K562 (cell line): ENCODE data around the gene SCAPER. TPM values are rescaled to one million over a fixed set of nuclear protein-coding genes. Genes with fewer than 3 reads are reported as not detected.

Source experiments
- ATAC-seq: fragments of 200-7000 bp; cut with Tn5 transposase; 3 replicates; pipeline ENCODE4 v1.9.1; 2020; ENCODE audit warnings: moderate library complexity
- BruUV-seq: library from RNA; stranded (reverse); fragments of 400-500 nt; replicated peaks from 2 replicates; lab custom pipeline; 2021; lab: Mats Ljungman, UMichigan
- CTCF ChIA-PET: fragments of 300-600 bp; formaldehyde crosslinking; extraction: SDS; loops from one replicate; lab custom pipeline; 2021; ENCODE audit warnings: low intra/inter-chr PET ratio; lab: Yijun Ruan, JAX
- POLR2A ChIA-PET: fragments of 300-600, 350-650 bp; sonication (Branson Sonifier 250); formaldehyde crosslinking; extraction: SDS; loops from one replicate; lab custom pipeline; 2021; ENCODE audit warnings: antibody characterized with exemption, inconsistent platforms; lab: Yijun Ruan, JAX
- DNase-seq, 4 experiments: peaks; one replicate each; pipeline versions ENCODE4 v3.0.0 to v3.0.0-alpha.2; 2011 to 2018; ENCODE audit warnings: low spot score in 3 of 4, mixed read lengths in 3 of 4; ENCODE audit errors: extremely low read depth in 1 of 4
- FAIRE-seq: peaks from 2 replicates; lab custom pipeline; 2011; peaks lifted over from hg19 to GRCh38; lab: Jason Lieb, UNC
- H2AFZ ChIP-seq: 2 replicates; pipeline ENCODE4 v1.6.0; 2011; ENCODE audit warnings: low read depth, low read length, control low read depth, inconsistent platforms
- H3K27ac ChIP-seq: fragments of 200-600 bp; 3 replicates; pipeline ENCODE4 v1.8.0; 2011; ENCODE audit warnings: low read depth, mild to moderate bottlenecking, control low read depth, inconsistent platforms, low read length, moderate library complexity, mixed read lengths; ENCODE audit errors: extremely low read depth
- H3K27me3 ChIP-seq, 2 experiments: fragments of 300-600 bp in 1 of 2; 2 replicates in 1 of 2; 3 replicates in 1 of 2; pipeline versions ENCODE4 v1.6.0 to v1.8.0; 2011; ENCODE audit warnings: inconsistent platforms in 2 of 2, low read length in 2 of 2, mild to moderate bottlenecking in 1 of 2, mixed read lengths in 1 of 2, moderate library complexity in 1 of 2; ENCODE audit not compliant: control insufficient read depth in 2 of 2, insufficient read depth in 2 of 2
- H3K36me3 ChIP-seq: fragments of 300-600 bp; 3 replicates; pipeline ENCODE4 v1.8.0; 2011; ENCODE audit warnings: mild to moderate bottlenecking, low read length, inconsistent platforms; ENCODE audit not compliant: control insufficient read depth, insufficient read depth
- H3K4me1 ChIP-seq, 2 experiments: fragments of 200-600 bp in 1 of 2; replicated peaks in 1 of 2; 2 replicates in 1 of 2; 3 replicates in 1 of 2; pipeline versions ENCODE4 v1.5.1 to v1.8.0; 2011; ENCODE audit warnings: inconsistent platforms in 2 of 2, low read length in 2 of 2, mild to moderate bottlenecking in 1 of 2, mixed read lengths in 1 of 2, moderate library complexity in 1 of 2; ENCODE audit not compliant: control insufficient read depth in 2 of 2, insufficient read depth in 2 of 2
- H3K4me2 ChIP-seq: 2 replicates; pipeline ENCODE4 v1.6.1; 2011; ENCODE audit warnings: low read length, control low read depth, inconsistent platforms, mixed read lengths; ENCODE audit not compliant: insufficient read depth
- H3K4me3 ChIP-seq: fragments of 200-600 bp; sonication (generic), shearing (Covaris generic); 2 replicates; pipeline ENCODE4 v1.5.1; 2016; ENCODE audit warnings: control low read depth, inconsistent platforms
- H3K79me2 ChIP-seq: fragments of 200-600 bp; 3 replicates; pipeline ENCODE4 v1.8.0; 2011; ENCODE audit warnings: low read length, inconsistent platforms; ENCODE audit not compliant: control insufficient read depth, insufficient read depth
- H3K9ac ChIP-seq, 2 experiments: 2 replicates each; pipeline versions ENCODE4 v1.6.0 to v1.6.1; 2011; ENCODE audit warnings: low read depth in 2 of 2, low read length in 2 of 2, control low read depth in 1 of 2, inconsistent platforms in 1 of 2, mild to moderate bottlenecking in 1 of 2, mixed read lengths in 1 of 2; ENCODE audit not compliant: insufficient read depth in 1 of 2
- H3K9me1 ChIP-seq: one replicate; pipeline ENCODE4 v1.6.0; 2011; ENCODE audit warnings: inconsistent platforms, mild to moderate bottlenecking, low read length, moderate library complexity; ENCODE audit not compliant: control insufficient read depth, insufficient read depth
- H3K9me3 ChIP-seq: replicated peaks from 2 replicates; pipeline ENCODE4 v1.5.1; 2011; ENCODE audit warnings: low read depth, low read length, inconsistent platforms; ENCODE audit not compliant: control insufficient read depth, insufficient read depth
- H4K20me1 ChIP-seq: replicated peaks from 2 replicates; pipeline ENCODE4 v1.6.1; 2011; ENCODE audit warnings: low read length, inconsistent platforms, mixed read lengths; ENCODE audit not compliant: control insufficient read depth, insufficient read depth
- BCOR ChIP-seq: fragments of 450-650 bp; IDR thresholded peaks from 2 replicates; pipeline ENCODE4 v1.6.1; 2016
- CREM ChIP-seq: IDR thresholded peaks from 2 replicates; pipeline ENCODE4 v1.6.1; 2014; ENCODE audit warnings: antibody characterized with exemption, low read depth
- FOXP1 ChIP-seq: sonication (generic); formaldehyde crosslinking; IDR thresholded peaks from 2 replicates; pipeline ENCODE4 v1.8.0; 2022; ENCODE audit warnings: mild to moderate bottlenecking, missing genetic modification reagents
- WGBS: fragments of 100-300 bp; shearing (Covaris generic); methylation state at CpG from one replicate; pipeline ENCODE4 v1.1.6; 2016; ENCODE audit warnings: low coverage, mixed read lengths; ENCODE audit not compliant: insufficient coverage; ENCODE audit errors: missing lambda C conversion rate; 5-methylcytosine and 5-hydroxymethylcytosine counted together
- in situ Hi-C: fragments of 300-500 bp; cut with MboI; formaldehyde crosslinking; loops from 4 replicates; pipeline ENCODE4 v1.15.0; 2018; ENCODE audit warnings: inconsistent platforms, mixed read lengths
- intact Hi-C: fragments of 100-400 bp; cut with micrococcal nuclease; formaldehyde crosslinking; loops from 2 replicates; pipeline ENCODE4 v1.14.2; 2022
- polyA plus RNA-seq, 8 experiments: library from polyadenylated mRNA; depleted of rRNA in 4 of 8; stranded (reverse) in 5 of 8; unstranded in 3 of 8; fragments of >200 nt; fragmentation: Nextera tagmentation in 2 of 8; fragmentation: Illumina TruSeq in 1 of 8; extraction: Ambion mirVana in 2 of 8; extraction: Trizol in 1 of 8; gene quantifications; 2 replicates each; pipeline versions ENCODE4 v1.2.1 to v1.2.3, GENCODE V29; 2011 to 2014; ENCODE audit warnings: inconsistent platforms in 1 of 8, missing spikeins in 1 of 8
- total RNA-seq, 7 experiments: library from RNA; depleted of rRNA in 6 of 7; stranded (reverse); fragments of >200 nt in 6 of 7; fragmentation: Illumina TruSeq in 2 of 7; extraction: Trizol in 2 of 7; gene quantifications; 2 replicates each; pipeline versions ENCODE4 v1.2.1 to v1.2.3, GENCODE V29; 2011 to 2021; ENCODE audit warnings: low replicate concordance in 1 of 7
- TF ChIP-seq, protein P1 (sequence below): sonication (generic); formaldehyde crosslinking; IDR thresholded peaks from 2 replicates; pipeline ENCODE4 v1.8.1; 2023; ENCODE audit warnings: mild to moderate bottlenecking, missing genetic modification reagents
- TF ChIP-seq, protein P2 (sequence below): sonication (generic); formaldehyde crosslinking; IDR thresholded peaks from 2 replicates; pipeline ENCODE4 v1.8.1; 2023; ENCODE audit warnings: missing genetic modification reagents, mild to moderate bottlenecking, borderline replicate concordance

SCAPER gene
- total and polyA plus RNA-seq, 9 of the 15 experiments (the other 6 are each of a cell fraction or from before 2014, with no cell fraction given) = 1.3 to 5.7 (median 3.2) TPM

DNA sequence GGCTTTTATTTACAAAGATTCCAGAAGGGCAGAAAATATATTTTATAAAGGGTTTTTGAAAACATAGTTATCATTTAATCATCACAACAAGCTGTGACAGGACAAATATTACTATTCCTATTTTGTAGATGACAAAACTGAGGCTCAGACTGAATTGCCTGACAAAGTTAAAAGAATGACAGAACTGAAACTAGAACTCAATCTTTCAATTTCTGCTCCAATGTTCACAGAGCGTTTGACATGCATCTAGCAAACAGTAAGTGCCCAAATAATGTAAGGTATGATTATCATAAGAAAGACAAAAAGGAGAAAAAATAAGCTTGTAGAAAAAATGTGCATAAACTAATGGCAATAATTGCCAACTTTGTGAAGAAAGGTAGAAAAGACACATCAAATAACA is 61.9 kb downstream of the SCAPER start:
- Histone ChIP-seq H3K9me1 (no peaks in the 10 kb centered on the region), H4K20me1 (no peaks in the 10 kb centered on the region), H3K4me2 (no peak overlapping the region), H3K4me3 (no peak overlapping the region), H3K27me3 (no peaks in the 10 kb centered on the region), H3K79me2 (no peaks in the 10 kb centered on the region), H3K9ac (no peak overlapping the region), H3K27ac (no peak overlapping the region), H2AFZ (no peak overlapping the region), H3K36me3 (no peaks in the 10 kb centered on the region), H3K9me3 (no peaks in the 10 kb centered on the region), H3K4me1 (no peaks in the 10 kb centered on the region)
- no TSS peak for BruUV-seq
- FAIRE-seq (no peak), DNase-seq (no peak), ATAC-seq (no peak)
- ChIA-PET CTCF (no interaction called here), POLR2A (interaction anchor here (1.3 kb wide), 1 partner anchor 9 kb away, joined by 3 read pairs; no protein-coding TSS in a partner anchor)
- in situ Hi-C loops (no loop called here), intact Hi-C loops (no loop called here)
- no peak for TF ChIP-seq BCOR
- TF ChIP-seq, protein P1, sequence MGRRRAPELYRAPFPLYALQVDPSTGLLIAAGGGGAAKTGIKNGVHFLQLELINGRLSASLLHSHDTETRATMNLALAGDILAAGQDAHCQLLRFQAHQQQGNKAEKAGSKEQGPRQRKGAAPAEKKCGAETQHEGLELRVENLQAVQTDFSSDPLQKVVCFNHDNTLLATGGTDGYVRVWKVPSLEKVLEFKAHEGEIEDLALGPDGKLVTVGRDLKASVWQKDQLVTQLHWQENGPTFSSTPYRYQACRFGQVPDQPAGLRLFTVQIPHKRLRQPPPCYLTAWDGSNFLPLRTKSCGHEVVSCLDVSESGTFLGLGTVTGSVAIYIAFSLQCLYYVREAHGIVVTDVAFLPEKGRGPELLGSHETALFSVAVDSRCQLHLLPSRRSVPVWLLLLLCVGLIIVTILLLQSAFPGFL (CRISPR knock-in tag) = no peak
- no peak for TF ChIP-seq FOXP1 (CRISPR knock-in tag)
- no peak for TF ChIP-seq CREM
- TF ChIP-seq, protein P2, sequence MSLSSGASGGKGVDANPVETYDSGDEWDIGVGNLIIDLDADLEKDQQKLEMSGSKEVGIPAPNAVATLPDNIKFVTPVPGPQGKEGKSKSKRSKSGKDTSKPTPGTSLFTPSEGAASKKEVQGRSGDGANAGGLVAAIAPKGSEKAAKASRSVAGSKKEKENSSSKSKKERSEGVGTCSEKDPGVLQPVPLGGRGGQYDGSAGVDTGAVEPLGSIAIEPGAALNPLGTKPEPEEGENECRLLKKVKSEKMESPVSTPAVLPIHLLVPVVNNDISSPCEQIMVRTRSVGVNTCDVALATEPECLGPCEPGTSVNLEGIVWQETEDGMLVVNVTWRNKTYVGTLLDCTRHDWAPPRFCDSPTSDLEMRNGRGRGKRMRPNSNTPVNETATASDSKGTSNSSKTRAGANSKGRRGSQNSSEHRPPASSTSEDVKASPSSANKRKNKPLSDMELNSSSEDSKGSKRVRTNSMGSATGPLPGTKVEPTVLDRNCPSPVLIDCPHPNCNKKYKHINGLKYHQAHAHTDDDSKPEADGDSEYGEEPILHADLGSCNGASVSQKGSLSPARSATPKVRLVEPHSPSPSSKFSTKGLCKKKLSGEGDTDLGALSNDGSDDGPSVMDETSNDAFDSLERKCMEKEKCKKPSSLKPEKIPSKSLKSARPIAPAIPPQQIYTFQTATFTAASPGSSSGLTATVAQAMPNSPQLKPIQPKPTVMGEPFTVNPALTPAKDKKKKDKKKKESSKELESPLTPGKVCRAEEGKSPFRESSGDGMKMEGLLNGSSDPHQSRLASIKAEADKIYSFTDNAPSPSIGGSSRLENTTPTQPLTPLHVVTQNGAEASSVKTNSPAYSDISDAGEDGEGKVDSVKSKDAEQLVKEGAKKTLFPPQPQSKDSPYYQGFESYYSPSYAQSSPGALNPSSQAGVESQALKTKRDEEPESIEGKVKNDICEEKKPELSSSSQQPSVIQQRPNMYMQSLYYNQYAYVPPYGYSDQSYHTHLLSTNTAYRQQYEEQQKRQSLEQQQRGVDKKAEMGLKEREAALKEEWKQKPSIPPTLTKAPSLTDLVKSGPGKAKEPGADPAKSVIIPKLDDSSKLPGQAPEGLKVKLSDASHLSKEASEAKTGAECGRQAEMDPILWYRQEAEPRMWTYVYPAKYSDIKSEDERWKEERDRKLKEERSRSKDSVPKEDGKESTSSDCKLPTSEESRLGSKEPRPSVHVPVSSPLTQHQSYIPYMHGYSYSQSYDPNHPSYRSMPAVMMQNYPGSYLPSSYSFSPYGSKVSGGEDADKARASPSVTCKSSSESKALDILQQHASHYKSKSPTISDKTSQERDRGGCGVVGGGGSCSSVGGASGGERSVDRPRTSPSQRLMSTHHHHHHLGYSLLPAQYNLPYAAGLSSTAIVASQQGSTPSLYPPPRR = no peak
- WGBS = 0% methylated on average over 1 of the region's 1 CpG
